Fibroblast of villous mesenchyme (primary cell): ENCODE data around the gene SSH2. TPM values are rescaled to one million over a fixed set of nuclear protein-coding genes. Genes with fewer than 3 reads are reported as not detected.

Experiments
- DNase-seq: peaks from one replicate; pipeline ENCODE4 v3.0.0-alpha.2; 2010; ENCODE audit warnings: low read depth
- H3K4me3 ChIP-seq: 2 replicates; pipeline ENCODE4 v1.5.1; 2011; ENCODE audit warnings: low read depth, mild to moderate bottlenecking, low read length
- total RNA-seq: library from RNA; depleted of rRNA; stranded (reverse); fragments of >200 nt; gene quantifications from 2 replicates; pipeline ENCODE4 v1.2.3, GENCODE V29; 2012
- TF ChIP-seq, protein P1 (sequence below): IDR thresholded peaks from 2 replicates; pipeline ENCODE4 v1.5.1; 2012; ENCODE audit warnings: low read depth, mild to moderate bottlenecking, low read length; ENCODE audit not compliant: insufficient read depth

Gene SSH2
- total RNA-seq, 1 donor = 19.0 TPM

DNA sequence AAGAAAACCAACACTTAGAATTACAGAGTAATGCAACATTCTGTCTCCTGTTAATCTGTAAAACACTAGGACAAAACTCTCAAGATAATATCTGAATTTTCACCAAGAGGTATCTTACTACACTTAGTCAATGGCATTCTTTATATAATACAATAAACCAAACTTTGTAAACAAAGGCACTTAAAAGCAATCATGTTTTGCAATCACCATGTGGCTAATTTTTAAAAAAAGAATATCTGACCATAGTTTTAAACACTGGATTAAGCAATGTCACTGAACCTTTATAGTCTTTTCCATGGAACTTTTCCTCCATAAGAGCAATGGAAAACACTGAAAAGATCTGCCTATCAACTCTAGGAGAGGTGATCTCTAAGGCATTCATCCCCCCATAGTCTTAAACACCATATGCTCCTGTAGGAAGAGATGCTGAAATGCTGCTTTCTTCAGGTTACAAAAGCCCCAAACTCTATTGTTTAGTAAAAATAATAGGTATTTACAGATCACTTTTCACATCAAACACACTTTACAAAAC is 163.2 kb downstream of the SSH2 start:
- TF ChIP-seq, protein P1, sequence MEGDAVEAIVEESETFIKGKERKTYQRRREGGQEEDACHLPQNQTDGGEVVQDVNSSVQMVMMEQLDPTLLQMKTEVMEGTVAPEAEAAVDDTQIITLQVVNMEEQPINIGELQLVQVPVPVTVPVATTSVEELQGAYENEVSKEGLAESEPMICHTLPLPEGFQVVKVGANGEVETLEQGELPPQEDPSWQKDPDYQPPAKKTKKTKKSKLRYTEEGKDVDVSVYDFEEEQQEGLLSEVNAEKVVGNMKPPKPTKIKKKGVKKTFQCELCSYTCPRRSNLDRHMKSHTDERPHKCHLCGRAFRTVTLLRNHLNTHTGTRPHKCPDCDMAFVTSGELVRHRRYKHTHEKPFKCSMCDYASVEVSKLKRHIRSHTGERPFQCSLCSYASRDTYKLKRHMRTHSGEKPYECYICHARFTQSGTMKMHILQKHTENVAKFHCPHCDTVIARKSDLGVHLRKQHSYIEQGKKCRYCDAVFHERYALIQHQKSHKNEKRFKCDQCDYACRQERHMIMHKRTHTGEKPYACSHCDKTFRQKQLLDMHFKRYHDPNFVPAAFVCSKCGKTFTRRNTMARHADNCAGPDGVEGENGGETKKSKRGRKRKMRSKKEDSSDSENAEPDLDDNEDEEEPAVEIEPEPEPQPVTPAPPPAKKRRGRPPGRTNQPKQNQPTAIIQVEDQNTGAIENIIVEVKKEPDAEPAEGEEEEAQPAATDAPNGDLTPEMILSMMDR = no peak
- DNase-seq = peak; percentile 71
- no peak overlapping the region for H3K4me3 ChIP-seq

DNA sequence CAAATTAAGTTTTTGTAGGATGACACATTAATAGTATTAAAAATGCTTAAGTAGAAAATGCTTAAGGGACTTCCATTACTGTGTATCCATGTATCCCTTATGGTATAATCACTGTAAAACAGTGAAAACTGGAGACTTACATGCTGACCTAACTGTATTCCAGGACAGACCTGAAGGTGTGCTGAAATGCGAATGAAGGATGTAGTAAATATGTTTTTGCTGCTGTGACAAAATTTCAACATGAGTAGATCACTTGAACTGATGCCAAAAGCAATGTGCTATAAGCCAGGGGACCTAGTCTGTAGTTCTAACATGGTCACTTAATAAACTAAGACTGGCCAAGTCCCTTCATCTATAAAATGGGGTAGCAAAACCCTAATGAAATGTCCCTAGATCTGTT is 165.3 kb downstream of the SSH2 start:
- no peak for DNase-seq
- TF ChIP-seq, protein P1 = no peak
- H3K4me3 ChIP-seq = no peak overlapping the region

DNA sequence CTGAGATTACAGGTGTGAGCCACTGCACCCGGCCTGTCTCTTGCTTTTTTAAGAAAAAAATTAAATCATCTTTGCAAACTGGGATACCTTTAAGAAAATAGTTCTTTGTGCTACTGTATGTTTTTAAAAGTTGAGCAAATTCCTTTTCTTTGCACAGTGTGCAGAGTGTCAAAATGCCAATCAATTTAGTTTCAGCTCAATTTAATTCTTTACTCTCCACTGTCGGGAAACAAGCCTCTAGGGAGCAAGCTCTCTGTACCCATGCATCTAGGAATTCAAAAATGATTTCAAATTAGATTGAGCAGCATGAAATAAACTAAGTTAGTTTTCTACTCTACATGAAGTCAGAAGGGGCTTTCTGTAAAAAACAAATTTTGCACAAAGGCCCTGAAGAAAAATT is 165.8 kb downstream of the SSH2 start:
- no peak overlapping the region for H3K4me3 ChIP-seq
- TF ChIP-seq, protein P1 = no peak
- DNase-seq = no peak

DNA sequence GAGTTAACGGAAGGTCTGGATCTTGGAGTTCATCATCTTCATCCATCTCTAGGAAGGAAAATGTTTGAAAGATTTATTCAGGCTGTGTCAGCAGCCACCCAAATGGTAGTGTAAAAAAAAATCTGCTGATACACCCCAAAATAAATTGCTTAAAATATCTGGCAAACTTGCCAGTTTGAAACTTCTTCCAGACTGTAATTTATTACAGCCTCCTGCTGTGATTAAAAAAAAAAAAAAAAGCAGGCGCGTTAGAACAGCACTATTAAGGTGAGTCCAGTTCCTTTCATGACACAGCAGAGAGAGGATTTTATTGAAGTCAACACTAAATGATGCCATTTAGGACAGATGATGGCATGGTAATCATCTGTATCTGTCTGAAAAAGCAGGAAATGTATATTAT is 166.8 kb downstream of the SSH2 start:
- DNase-seq = no peak
- H3K4me3 ChIP-seq = no peak overlapping the region
- TF ChIP-seq, protein P1 = no peak

DNA sequence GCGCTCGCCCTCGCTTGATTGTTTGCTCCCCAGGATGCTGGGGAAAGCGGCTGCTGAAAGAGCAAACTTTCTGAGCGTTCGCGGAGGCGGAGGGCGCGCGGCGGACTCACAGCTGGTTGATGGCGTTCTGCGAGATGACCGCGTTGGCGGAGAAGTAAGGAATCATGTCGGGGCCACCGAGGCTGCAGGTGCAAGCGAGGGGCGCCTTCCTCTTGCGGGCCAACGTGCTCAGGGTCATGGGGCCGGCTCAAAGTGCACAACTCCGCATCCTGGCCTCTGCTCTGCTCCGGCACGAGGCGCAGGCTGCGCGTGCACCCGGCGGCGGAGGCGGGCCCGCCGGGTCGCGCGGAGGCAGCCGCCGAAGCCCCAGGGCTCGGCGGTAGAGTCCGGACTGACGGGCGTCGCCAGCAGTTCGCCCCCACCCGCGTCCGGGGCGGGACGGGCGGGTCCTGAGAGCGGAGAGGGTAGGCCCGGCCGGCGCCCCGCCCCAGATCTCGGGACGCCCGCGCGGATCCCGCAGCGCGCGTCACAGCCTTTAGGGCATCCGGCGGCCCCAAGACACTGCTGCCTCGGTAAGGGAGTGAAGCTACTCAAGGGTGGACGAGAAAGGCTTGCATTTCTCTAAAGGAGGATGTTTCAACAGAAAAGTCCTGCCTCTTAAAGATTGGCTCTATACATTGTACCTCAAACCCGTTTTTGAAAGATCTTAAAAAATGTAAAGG is 168.8 kb downstream of the SSH2 start:
- peak overlapping the region; percentile 83 for H3K4me3 ChIP-seq
- peak; percentile 91 for DNase-seq
- TF ChIP-seq, protein P1 = no peak

DNA sequence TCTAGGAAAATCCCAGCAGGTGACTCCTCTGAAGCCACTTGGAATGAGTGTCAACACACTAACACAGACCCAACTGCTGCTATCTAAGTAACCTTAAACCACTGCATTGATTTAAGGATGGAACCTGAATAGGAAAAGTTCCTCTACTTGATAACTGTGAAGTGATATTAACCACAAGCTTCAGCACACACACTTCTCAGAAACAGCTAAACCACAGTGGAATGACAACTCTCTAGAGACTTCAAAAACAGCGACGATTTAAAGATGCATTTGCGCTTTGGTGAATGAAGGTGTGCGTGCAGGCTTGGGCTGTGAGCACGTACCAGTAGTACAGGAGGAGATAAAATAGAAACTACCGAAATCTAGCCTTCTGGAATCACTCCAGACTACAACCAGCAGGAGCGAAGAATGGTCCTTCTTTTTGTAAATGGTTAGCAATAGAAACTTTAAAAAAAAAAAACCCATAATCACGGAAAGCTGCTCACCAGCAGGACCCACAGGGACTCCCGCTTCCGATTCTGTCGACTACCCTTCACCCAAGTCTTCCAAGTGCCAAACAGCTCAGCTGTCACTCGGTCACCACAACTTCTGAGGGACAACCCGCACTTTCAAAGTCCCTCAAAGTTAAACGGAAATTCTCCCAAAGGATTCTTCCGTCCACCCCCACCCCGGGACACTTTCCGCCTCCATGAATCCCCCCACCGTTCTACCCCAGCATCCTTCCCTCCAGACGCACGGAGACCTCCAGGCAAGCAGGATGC is 169.6 kb downstream of the SSH2 start:
- TF ChIP-seq, protein P1 = no peak
- DNase-seq = peak; percentile 55
- peak overlapping the region; percentile 83 for H3K4me3 ChIP-seq
